Spleen (tissue), 11 donors: ENCODE measurements around the gene DNAJC15. TPM values are rescaled to one million over a fixed set of nuclear protein-coding genes. Genes with fewer than 3 reads are reported as not detected.

Experiments used
- DNase-seq: peaks from one replicate; pipeline ENCODE4 v3.0.0-alpha.2; 2020
- H3K27ac ChIP-seq, 8 donors: fragments of 200-600 bp; sonication (generic) in 7 of 8; 1 replicate in 4 of 8; 2 replicates in 4 of 8; pipeline versions ENCODE4 v1.5.0 to v1.8.0; 2016 to 2021; ENCODE audit warnings: inconsistent platforms in 4 of 8, mild to moderate bottlenecking in 4 of 8, moderate library complexity in 1 of 8
- H3K27me3 ChIP-seq, 7 donors: fragments of 200-600 bp; sonication (generic) in 6 of 7; replicated peaks in 1 of 7; 1 replicate in 4 of 7; 2 replicates in 3 of 7; pipeline versions ENCODE4 v1.5.0 to v1.8.0; 2016 to 2021; ENCODE audit warnings: inconsistent platforms in 3 of 7, mild to moderate bottlenecking in 1 of 7
- H3K36me3 ChIP-seq, 6 donors: fragments of 200-600 bp; sonication (generic) in 5 of 6; 1 replicate in 4 of 6; 2 replicates in 2 of 6; pipeline versions ENCODE4 v1.5.0 to v1.8.0; 2016 to 2021; ENCODE audit warnings: inconsistent platforms in 2 of 6
- H3K4me1 ChIP-seq, 6 donors: fragments of 200-600 bp; sonication (generic) in 5 of 6; 1 replicate in 3 of 6; 2 replicates in 3 of 6; pipeline versions ENCODE4 v1.5.0 to v1.8.0; 2016 to 2021; ENCODE audit warnings: inconsistent platforms in 3 of 6
- H3K4me3 ChIP-seq, 8 donors: fragments of 200-600 bp; sonication (generic) in 7 of 8; 1 replicate in 4 of 8; 2 replicates in 4 of 8; pipeline versions ENCODE4 v1.5.0 to v1.8.0; 2016 to 2021; ENCODE audit warnings: inconsistent platforms in 4 of 8, mild to moderate bottlenecking in 4 of 8, moderate library complexity in 2 of 8
- H3K9me3 ChIP-seq, 8 donors: fragments of 200-600 bp; sonication (generic) in 7 of 8; 1 replicate in 4 of 8; 2 replicates in 4 of 8; pipeline versions ENCODE4 v1.5.0 to v1.8.0; 2016 to 2021; ENCODE audit warnings: inconsistent platforms in 4 of 8
- CTCF ChIP-seq, 11 experiments: fragments of 200-600 bp in 7 of 11; fragments of 450-650 bp in 4 of 11; sonication (generic) in 4 of 11; IDR thresholded peaks in 8 of 11; conservative IDR thresholded peaks in 3 of 11; 1 replicate in 7 of 11; 2 replicates in 4 of 11; pipeline versions ENCODE4 v1.4.0 to v1.8.0; 2016 to 2021; ENCODE audit warnings: antibody characterized with exemption in 11 of 11, inconsistent platforms in 4 of 11, mild to moderate bottlenecking in 1 of 11
- POLR2A ChIP-seq, 3 donors: fragments of 450-650 bp; IDR thresholded peaks; one replicate each; pipeline ENCODE4 v1.5.1; 2017; ENCODE audit warnings: antibody characterized with exemption in 3 of 3, mild to moderate bottlenecking in 1 of 3
- POLR2AphosphoS5 ChIP-seq, 3 donors: sonication (generic); formaldehyde crosslinking; IDR thresholded peaks; one replicate each; pipeline ENCODE4 v1.5.1; 2017; ENCODE audit warnings: antibody characterized with exemption in 3 of 3
- WGBS, 5 donors: extraction: QIAGEN DNeasy Blood & Tissue Kit in 3 of 5; methylation state at CpG; one replicate each; pipeline versions ENCODE4 v1.1.5 to v1.1.7; 2013 to 2018; 5-methylcytosine and 5-hydroxymethylcytosine counted together
- intact Hi-C: fragments of 100-400 bp; cut with DNase I; formaldehyde crosslinking; loops from one replicate; pipeline ENCODE4 v1.15.0; 2023; ENCODE audit warnings: low total_unique reads
- polyA plus RNA-seq, 3 donors: library from polyadenylated mRNA; stranded (reverse); fragments of 200-250 nt; gene quantifications; one replicate each; pipeline ENCODE4 v1.2.1, GENCODE V29; 2013
- total RNA-seq, 7 donors: library from RNA; depleted of rRNA in 3 of 7; stranded (reverse); fragments of >200 nt in 3 of 7; fragmentation: NEBNext Ultra II Directional in 4 of 7; extraction: Animal tissue kit (Norgen Biotek cat#: 25700) in 4 of 7; gene quantifications; one replicate each; pipeline versions ENCODE4 v1.1.0 to v1.2.1, GENCODE V29; 2016 to 2021
- donor health status: healthy with polysubstance abuse.
- donor health status: DM: no; HTN: no; CAD: no; lungs with moderate emphysema.
- donor health status: DM: no; HTN: no; CAD: no.
- donor health status: Bipolar disorder and iron deficiency.
- donor health status: healthy.
- donor health status: DM: no; HTN: no; CAD: no.
- donor health status: DM: yes; HTN: yes; CAD: no.

Gene DNAJC15
- total and polyA plus RNA-seq, 10 donors = 6.7 to 17.4 (median 11.8) TPM

- 93 to 99% (median 97%) methylated on average over 2 of the region's 2 CpGs for WGBS, 5 donors
- H3K4me1 ChIP-seq = no peaks in the 10 kb centered on the region
- TF ChIP-seq CTCF (IDR thresholded peaks at IDR 0.05 in 8 of 11, conservative IDR thresholded peaks at IDR 0.05 in 3 of 11) (no peak), POLR2A (IDR thresholded peaks at IDR 0.05) (no peak), POLR2AphosphoS5 (IDR thresholded peaks at IDR 0.05) (no peak)
- H3K36me3 ChIP-seq = no peaks in the 10 kb centered on the region
- DNase-seq = no peak
- intact Hi-C loops = no loop called here
- peaks cover 0 to 5% (median 0%) of the 10 kb centered on the region in 8 donors for H3K9me3 ChIP-seq
- H3K27me3 ChIP-seq = no peaks in the 10 kb centered on the region
- H3K4me3 ChIP-seq = no peak overlapping the region
- H3K27ac ChIP-seq = no peak overlapping the region
Measured at GRCh38 chr13:43003010-43003409, 20.4 kb upstream of the DNAJC15 start.

GRCh38 chr13:43003729-43004128 is 19.7 kb upstream of the DNAJC15 start:
- no peaks in the 10 kb centered on the region for H3K36me3 ChIP-seq
- no peak overlapping the region for H3K4me3 ChIP-seq
- no peaks in the 10 kb centered on the region for H3K4me1 ChIP-seq
- 83 to 95% (median 94%) methylated on average over 6 of the region's 6 CpGs for WGBS, 5 donors
- TF ChIP-seq POLR2A (IDR thresholded peaks at IDR 0.05) (no peak), CTCF (IDR thresholded peaks at IDR 0.05 in 8 of 11, conservative IDR thresholded peaks at IDR 0.05 in 3 of 11) (no peak), POLR2AphosphoS5 (IDR thresholded peaks at IDR 0.05) (no peak)
- no peak overlapping the region for H3K27ac ChIP-seq
- peaks cover 0 to 5% (median 0%) of the 10 kb centered on the region in 8 donors for H3K9me3 ChIP-seq
- DNase-seq = no peak
- intact Hi-C loops = no loop called here
- no peaks in the 10 kb centered on the region for H3K27me3 ChIP-seq

GRCh38 chr13:43005460-43006236 is 17.7 kb upstream of the DNAJC15 start:
- TF ChIP-seq CTCF (IDR thresholded peaks at IDR 0.05 in 8 of 11, conservative IDR thresholded peaks at IDR 0.05 in 3 of 11) = no peak
- no peak for TF ChIP-seq POLR2A (IDR thresholded peaks at IDR 0.05)
- no peak for TF ChIP-seq POLR2AphosphoS5 (IDR thresholded peaks at IDR 0.05)
- DNase-seq = no peak
- Histone ChIP-seq H3K4me1 (no peaks in the 10 kb centered on the region), H3K9me3 (peaks cover 0 to 5% (median 0%) of the 10 kb centered on the region in 8 donors), H3K27me3 (no peaks in the 10 kb centered on the region), H3K27ac (no peak overlapping the region), H3K36me3 (no peaks in the 10 kb centered on the region), H3K4me3 (no peak overlapping the region)
- 90 to 97% (median 94%) methylated on average over 3 of the region's 3 CpGs for WGBS, 5 donors
- intact Hi-C loops = no loop called here

- intact Hi-C loops = no loop called here
- H3K27me3 ChIP-seq = no peaks in the 10 kb centered on the region
- H3K27ac ChIP-seq = no peak overlapping the region
- no peak for DNase-seq
- H3K4me3 ChIP-seq = no peak overlapping the region
- no peaks in the 10 kb centered on the region for H3K36me3 ChIP-seq
- 40 to 61% (median 52%) methylated on average over 3 of the region's 3 CpGs for WGBS, 5 donors
- TF ChIP-seq POLR2AphosphoS5 (IDR thresholded peaks at IDR 0.05) = no peak
- no peak for TF ChIP-seq POLR2A (IDR thresholded peaks at IDR 0.05)
- TF ChIP-seq CTCF (IDR thresholded peaks at IDR 0.05 in 8 of 11, conservative IDR thresholded peaks at IDR 0.05 in 3 of 11) = no peak
- H3K4me1 ChIP-seq = no peaks in the 10 kb centered on the region
- peaks cover 0 to 5% (median 0%) of the 10 kb centered on the region in 8 donors for H3K9me3 ChIP-seq
Measured at GRCh38 chr13:43006893-43007631, 16.3 kb upstream of the DNAJC15 start.
